Activated T-helper 1 cell treated with anti-CD3 and anti-CD28 coated beads, Interleukin-12 subunit alpha, Interleukin-12 subunit beta, Interleukin-2, Interleukin-4 antibody, amounts not matched to agents 30 ng/mL and 10 ng/mL and 1 ng/mL, durations not matched to agents 14 hours and 24 hours and 36 hours (primary cell): Measurements from ENCODE around the gene HELQ. TPM values are rescaled to one million over a fixed set of nuclear protein-coding genes. Genes with fewer than 3 reads are reported as not detected.

Source experiments
- DNase-seq: peaks from one replicate; pipeline ENCODE4 v3.0.0; 2021; ENCODE audit warnings: low spot score
- H3K27ac Mint-ChIP-seq: one replicate; pipeline ENCODE4 v1.8.0; 2021; ENCODE audit warnings: mild to moderate bottlenecking, mixed read lengths
- H3K27me3 Mint-ChIP-seq: one replicate; pipeline ENCODE4 v1.8.0; 2022; ENCODE audit warnings: mild to moderate bottlenecking, moderate library complexity, mixed read lengths; ENCODE audit not compliant: insufficient read depth
- H3K36me3 Mint-ChIP-seq: one replicate; pipeline ENCODE4 v1.8.0; 2021; ENCODE audit warnings: low read depth, mixed read lengths
- H3K4me1 Mint-ChIP-seq: one replicate; pipeline ENCODE4 v1.8.0; 2021; ENCODE audit warnings: low read depth, mixed read lengths
- H3K4me3 Mint-ChIP-seq: one replicate; pipeline ENCODE4 v1.8.0; 2021; ENCODE audit warnings: mild to moderate bottlenecking, moderate library complexity, mixed read lengths
- H3K9me3 Mint-ChIP-seq: one replicate; pipeline ENCODE4 v1.8.0; 2021; ENCODE audit warnings: mixed read lengths
- intact Hi-C: fragments of 100-400 bp; cut with micrococcal nuclease; formaldehyde crosslinking; loops from one replicate; pipeline ENCODE4 v1.15.1; 2024
- total RNA-seq: library from RNA; stranded (reverse); gene quantifications from 2 replicates; pipeline ENCODE4 v1.2.3, GENCODE V29; 2022

The HELQ gene
- total RNA-seq, 1 donor from 2014 or later = 9.7 TPM

DNA sequence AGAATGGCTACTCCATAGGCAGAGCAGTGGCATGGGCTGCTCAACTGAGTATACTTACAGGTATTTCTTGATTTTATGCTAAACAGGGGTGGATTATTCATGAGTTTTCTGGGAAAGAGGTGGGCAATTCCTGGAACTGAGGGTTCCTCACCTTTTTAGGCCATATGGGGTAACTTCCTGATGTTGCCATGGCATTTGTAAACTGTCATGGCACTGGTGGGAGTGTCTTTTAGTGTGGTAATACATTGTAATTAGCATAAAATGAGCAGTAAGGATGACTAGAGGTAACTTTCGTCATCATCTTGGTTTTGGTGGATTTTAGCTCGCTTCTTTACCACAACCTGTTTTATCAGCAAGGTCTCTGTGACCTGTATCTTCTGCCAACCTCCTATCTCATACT lies 72.8 kb downstream of the HELQ start:
- no peak for DNase-seq
- H3K9me3 Mint-ChIP-seq = peaks cover 26% of the 10 kb centered on the region
- no peak overlapping the region for H3K4me3 Mint-ChIP-seq
- H3K36me3 Mint-ChIP-seq = peaks cover 2% of the 10 kb centered on the region
- H3K4me1 Mint-ChIP-seq = no peaks in the 10 kb centered on the region
- intact Hi-C loops = no loop called here
- no peaks in the 10 kb centered on the region for H3K27me3 Mint-ChIP-seq
- H3K27ac Mint-ChIP-seq = no peak overlapping the region

DNA sequence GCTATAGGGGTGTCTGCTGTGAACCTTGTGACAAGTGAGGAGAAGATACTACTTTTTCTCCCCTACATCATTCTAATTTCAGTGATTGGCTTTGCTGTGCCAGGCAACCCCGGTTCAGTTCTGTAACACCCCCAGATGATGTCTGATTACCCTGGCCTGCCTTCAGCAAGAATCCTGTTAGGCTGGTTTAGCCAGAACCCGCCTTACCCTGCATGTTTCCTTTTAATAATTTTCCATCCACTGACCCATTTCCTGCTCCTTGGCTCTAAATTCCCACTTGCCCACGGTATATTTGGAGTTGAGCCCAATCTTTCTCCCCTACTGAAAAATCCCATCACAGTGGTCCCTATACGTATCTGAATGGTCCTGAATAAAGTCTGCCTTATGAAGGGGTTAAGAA lies 74.5 kb downstream of the HELQ start:
- no peak for DNase-seq
- Mint-ChIP-seq H3K4me3 (no peak overlapping the region), H3K27me3 (no peaks in the 10 kb centered on the region), H3K9me3 (peaks cover 37% of the 10 kb centered on the region), H3K36me3 (peaks cover 2% of the 10 kb centered on the region), H3K27ac (no peak overlapping the region), H3K4me1 (no peaks in the 10 kb centered on the region)
- intact Hi-C loops = no loop called here

DNA sequence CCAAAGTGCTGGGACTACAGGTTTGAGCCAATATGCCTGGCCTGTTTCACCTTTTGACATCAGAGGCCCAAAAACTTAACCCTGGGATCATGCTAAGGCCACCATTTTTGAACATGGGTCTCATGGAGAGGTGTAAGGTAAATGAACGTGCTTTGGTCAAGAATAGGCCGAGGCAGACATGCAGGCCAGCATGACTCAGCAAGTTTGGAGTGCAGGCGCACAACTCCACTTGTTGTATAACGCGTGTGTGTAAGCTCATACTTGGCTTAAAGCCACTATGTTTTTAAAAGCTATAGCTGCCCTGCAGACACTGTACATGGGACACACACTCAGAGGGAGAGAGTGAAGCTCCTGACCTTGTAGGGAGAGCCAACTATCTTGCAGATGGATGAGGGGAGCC lies 77.2 kb downstream of the HELQ start:
- H3K4me3 Mint-ChIP-seq = no peak overlapping the region
- H3K27me3 Mint-ChIP-seq = peaks cover 2% of the 10 kb centered on the region
- intact Hi-C loops = no loop called here
- DNase-seq = no peak
- H3K36me3 Mint-ChIP-seq = peaks cover 2% of the 10 kb centered on the region
- no peak overlapping the region for H3K27ac Mint-ChIP-seq
- no peaks in the 10 kb centered on the region for H3K4me1 Mint-ChIP-seq
- H3K9me3 Mint-ChIP-seq = peaks cover 43% of the 10 kb centered on the region

DNA sequence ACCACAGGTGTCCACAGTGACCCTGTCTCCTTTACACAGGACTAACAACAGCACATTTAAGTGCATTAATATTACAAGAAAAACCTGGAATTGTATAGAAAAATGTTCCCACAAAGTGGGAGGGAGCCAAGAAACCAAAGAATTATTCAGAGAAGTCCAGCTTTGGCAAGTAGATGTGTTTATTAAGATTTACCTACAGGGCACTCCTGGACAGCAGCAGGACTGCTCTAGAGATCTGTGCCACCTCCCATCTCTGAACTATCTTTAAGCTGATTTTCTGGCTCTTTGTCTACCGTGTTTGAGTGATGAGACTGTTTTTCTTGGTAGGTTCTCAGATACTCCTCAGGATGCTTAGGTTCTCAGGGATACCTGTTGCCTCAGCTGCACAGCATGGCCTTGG lies 82.7 kb downstream of the HELQ start:
- H3K36me3 Mint-ChIP-seq = no peaks in the 10 kb centered on the region
- peaks cover 5% of the 10 kb centered on the region for H3K27me3 Mint-ChIP-seq
- H3K27ac Mint-ChIP-seq = no peak overlapping the region
- intact Hi-C loops = no loop called here
- DNase-seq = no peak
- peaks cover 9% of the 10 kb centered on the region for H3K4me1 Mint-ChIP-seq
- H3K9me3 Mint-ChIP-seq = peaks cover 18% of the 10 kb centered on the region
- H3K4me3 Mint-ChIP-seq = no peak overlapping the region

DNA sequence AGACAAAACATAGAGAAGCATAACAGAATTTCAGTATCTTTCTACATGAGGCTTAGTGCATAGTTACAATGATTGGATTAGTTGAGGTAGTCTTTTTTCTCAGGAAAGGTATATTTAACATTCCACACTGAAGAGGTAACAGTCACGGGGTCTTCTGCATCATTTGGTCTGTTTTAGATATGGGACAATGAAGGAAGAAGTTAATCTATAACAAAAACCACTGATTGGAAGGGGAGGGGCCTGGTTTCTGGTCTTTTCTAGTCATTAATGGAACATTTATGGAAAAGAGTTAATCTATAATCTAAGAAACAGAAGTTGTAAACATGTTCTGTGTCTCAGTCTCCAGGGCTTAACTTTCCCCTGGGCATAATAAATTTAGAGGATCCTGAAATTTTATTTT lies 83.7 kb downstream of the HELQ start:
- Mint-ChIP-seq H3K4me3 (no peak overlapping the region), H3K36me3 (no peaks in the 10 kb centered on the region), H3K27ac (no peak overlapping the region), H3K27me3 (peaks cover 5% of the 10 kb centered on the region), H3K9me3 (peaks cover 9% of the 10 kb centered on the region), H3K4me1 (peaks cover 9% of the 10 kb centered on the region)
- no peak for DNase-seq
- intact Hi-C loops = no loop called here

DNA sequence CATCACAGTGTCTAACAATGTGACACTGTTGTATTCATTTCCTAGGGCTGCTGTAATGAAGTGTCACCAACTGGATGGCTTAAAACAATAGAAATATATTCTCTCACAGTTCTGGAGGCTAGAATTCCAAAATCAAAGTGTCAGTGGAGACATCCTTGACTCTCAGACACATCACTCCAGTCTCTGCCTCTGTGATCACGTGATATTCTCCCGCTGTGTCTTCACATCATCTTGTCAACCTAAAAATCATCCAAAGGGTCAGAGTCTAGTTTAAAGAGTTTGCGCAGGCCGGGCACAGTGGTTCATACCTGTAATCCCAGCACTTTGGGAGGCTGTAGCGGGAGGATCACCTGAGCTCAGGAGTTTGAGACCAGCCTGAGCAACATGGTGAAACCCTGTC lies 84.4 kb downstream of the HELQ start:
- no peak overlapping the region for H3K4me3 Mint-ChIP-seq
- no peak overlapping the region for H3K27ac Mint-ChIP-seq
- H3K9me3 Mint-ChIP-seq = peaks cover 6% of the 10 kb centered on the region
- peaks cover 5% of the 10 kb centered on the region for H3K27me3 Mint-ChIP-seq
- H3K4me1 Mint-ChIP-seq = peaks cover 9% of the 10 kb centered on the region
- no peaks in the 10 kb centered on the region for H3K36me3 Mint-ChIP-seq
- intact Hi-C loops = no loop called here
- DNase-seq = no peak

DNA sequence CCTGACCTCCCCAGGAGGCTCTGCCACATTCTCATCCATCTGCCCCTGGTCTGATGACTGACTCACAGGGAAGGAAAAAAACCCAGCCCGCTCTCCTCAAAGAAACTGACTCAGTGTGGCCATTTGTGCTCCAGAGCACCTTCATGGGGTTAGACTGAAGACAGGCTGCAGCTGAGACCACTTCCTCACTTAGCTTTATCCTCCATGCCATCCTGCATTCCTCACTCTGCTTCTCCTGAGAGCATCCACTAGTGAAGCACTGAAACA lies 85.0 kb downstream of the HELQ start:
- intact Hi-C loops = no loop called here
- Mint-ChIP-seq H3K9me3 (no peaks in the 10 kb centered on the region), H3K27me3 (peaks cover 6% of the 10 kb centered on the region), H3K4me1 (peaks cover 9% of the 10 kb centered on the region), H3K36me3 (no peaks in the 10 kb centered on the region), H3K4me3 (no peak overlapping the region), H3K27ac (no peak overlapping the region)
- DNase-seq = no peak

DNA sequence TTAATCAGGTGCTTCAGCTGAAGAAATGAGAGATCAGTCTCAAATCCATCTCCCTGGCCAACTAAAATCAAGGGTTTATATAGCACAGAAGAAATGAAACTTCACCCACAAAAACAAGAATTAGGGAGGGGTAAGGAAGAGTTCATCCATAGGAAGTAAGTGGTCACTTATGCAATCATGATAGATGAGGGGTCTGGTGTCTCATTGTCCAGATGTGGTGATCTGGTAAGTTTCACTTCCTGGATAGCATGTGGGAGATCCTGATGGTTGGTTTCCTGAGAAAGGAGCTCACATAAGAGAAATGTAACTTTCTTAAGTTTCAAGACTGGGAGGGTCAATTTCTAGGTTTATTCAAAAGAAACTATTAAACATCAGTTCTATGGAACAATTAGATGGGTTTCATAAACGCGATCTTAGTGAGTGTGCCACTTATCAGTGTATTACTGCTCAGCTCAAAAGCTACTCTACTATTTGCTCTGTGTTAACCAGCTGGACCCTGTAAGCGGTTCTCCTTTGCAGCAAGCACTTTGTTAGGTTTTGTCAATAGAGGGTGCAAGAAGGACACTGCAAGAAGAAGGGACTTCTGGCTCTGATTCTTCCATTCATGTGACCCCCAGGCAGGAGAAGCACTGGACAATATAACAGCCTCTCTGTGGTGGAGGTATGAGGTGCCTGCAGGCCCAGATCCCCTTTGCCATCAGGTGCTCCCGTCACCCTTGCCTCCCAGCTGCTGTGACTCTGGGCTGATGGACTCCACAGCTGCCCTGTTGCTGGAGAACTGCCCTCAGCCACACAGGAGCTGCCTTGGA lies 85.6 kb downstream of the HELQ start:
- intact Hi-C loops = no loop called here
- peaks cover 9% of the 10 kb centered on the region for H3K4me1 Mint-ChIP-seq
- no peaks in the 10 kb centered on the region for H3K36me3 Mint-ChIP-seq
- H3K4me3 Mint-ChIP-seq = no peak overlapping the region
- H3K27ac Mint-ChIP-seq = no peak overlapping the region
- DNase-seq = no peak
- H3K9me3 Mint-ChIP-seq = no peaks in the 10 kb centered on the region
- H3K27me3 Mint-ChIP-seq = peaks cover 9% of the 10 kb centered on the region

DNA sequence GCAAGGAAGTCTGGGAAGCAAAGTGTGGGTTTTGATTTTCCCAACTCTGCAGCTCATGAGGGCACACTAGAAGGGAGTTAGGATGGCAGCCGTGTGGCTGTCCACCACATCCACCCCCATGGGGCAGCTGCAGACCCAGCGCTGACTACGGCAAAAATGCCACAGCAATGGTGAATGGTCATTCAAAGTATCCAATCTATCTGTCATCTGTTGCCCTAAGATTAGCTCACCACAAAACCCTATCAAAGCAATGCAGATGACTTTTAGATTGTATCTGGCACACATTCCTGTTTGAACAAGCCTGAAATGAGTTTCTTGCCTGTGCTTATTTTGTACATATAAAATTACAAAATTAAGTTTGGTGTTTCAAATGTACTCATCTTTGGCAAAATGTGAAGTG lies 91.3 kb downstream of the HELQ start:
- Mint-ChIP-seq H3K4me3 (no peak overlapping the region), H3K9me3 (no peaks in the 10 kb centered on the region), H3K4me1 (peaks cover 1% of the 10 kb centered on the region), H3K36me3 (no peaks in the 10 kb centered on the region), H3K27ac (no peak overlapping the region), H3K27me3 (peaks cover 7% of the 10 kb centered on the region)
- intact Hi-C loops = no loop called here
- DNase-seq = no peak

DNA sequence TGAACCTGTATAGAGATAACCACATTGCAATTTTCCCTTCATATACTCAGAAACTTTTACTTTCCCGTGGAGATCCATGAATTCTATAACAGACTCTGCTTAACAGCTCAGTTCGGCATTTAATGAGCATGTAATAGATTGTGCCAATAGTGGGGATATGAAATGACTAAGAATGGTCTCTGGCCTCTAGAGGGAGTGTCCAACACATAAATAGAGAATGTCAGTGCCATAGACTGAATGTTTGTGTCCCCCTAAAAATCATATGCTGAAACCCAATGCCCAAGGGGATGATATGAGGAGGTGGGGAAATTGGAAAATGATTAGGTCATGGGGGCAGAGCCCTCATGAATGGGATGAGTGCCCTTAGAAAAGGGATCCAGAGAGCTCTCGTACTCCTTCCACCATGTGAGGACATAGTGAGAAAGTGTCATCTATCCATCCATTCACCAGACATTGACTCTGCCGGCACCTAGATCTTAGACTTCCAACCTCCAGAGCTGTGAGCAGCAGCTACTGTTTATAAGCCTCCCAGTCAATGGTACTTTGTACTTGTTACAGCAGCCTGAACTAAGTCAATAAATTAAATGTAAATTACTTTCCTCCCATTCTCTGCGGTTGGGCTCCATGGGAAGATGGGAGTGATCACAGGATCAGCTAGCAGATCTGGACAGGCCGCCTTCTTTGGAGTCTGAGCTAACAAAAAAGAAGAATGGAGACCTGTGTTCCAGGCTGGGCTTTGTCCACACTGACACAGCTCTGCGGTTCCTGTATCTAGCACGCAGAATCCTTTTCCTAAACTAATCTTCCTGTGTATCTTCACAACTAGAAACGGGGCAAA lies 92.9 kb downstream of the HELQ start:
- DNase-seq = no peak
- H3K4me3 Mint-ChIP-seq = no peak overlapping the region
- no peak overlapping the region for H3K27ac Mint-ChIP-seq
- intact Hi-C loops = no loop called here
- H3K27me3 Mint-ChIP-seq = peaks cover 7% of the 10 kb centered on the region
- H3K9me3 Mint-ChIP-seq = no peaks in the 10 kb centered on the region
- no peaks in the 10 kb centered on the region for H3K36me3 Mint-ChIP-seq
- peaks cover 1% of the 10 kb centered on the region for H3K4me1 Mint-ChIP-seq

DNA sequence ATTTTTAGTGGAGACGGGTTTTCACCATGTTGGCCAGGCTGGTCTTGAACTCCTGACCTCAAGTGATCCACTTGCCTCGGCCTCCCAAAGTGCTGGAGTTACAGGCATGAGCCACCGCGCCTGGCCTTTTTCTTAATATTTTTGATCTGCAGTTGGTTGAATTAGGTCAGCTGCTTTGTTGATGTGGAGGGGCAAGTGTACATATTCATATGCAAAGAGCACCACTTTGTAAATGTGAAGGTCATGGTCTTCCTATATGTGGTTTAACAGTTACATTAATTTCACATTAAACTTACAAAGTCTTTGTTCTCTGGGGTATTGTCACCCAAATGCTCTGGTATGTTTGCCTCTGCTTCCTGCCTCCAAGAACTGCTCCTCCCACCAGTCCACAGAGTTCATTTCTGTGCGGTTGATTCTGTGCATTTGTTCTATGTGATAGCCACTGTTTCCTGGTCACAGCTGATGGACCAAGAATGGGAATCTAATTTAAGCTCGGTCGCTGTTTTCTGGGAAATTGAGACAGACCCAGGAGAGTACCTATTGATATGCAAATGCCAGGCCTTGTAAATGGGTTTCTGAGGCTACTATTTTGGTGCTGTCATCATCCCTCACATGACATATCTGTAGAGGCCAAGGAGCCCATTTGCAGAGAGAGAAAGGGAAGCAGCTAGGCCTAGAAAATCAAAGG lies 94.1 kb downstream of the HELQ start:
- intact Hi-C loops = no loop called here
- no peak for DNase-seq
- no peaks in the 10 kb centered on the region for H3K9me3 Mint-ChIP-seq
- no peaks in the 10 kb centered on the region for H3K36me3 Mint-ChIP-seq
- H3K4me1 Mint-ChIP-seq = peaks cover 13% of the 10 kb centered on the region
- no peak overlapping the region for H3K4me3 Mint-ChIP-seq
- H3K27ac Mint-ChIP-seq = no peak overlapping the region
- H3K27me3 Mint-ChIP-seq = peaks cover 7% of the 10 kb centered on the region

DNA sequence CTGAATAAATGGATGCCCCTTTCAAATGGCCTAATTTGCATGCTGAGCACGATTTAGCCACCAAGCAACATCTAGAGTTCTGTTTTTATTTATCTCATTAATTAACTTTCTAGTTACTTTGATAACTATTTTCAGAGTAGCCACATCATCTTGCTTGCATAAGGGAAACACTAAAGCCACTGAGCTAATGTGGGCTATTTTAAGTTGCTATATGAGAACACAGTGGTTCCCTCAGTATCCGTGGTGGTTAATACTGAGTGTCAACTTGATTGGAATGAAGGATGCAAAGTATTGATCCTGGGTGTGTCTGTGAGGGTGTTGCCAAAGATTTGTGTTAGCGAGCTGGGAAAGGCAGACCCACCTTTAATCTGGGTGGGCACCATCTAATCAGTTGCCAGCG lies 95.6 kb downstream of the HELQ start:
- H3K27me3 Mint-ChIP-seq = no peaks in the 10 kb centered on the region
- H3K4me1 Mint-ChIP-seq = peaks cover 15% of the 10 kb centered on the region
- intact Hi-C loops = no loop called here
- H3K9me3 Mint-ChIP-seq = no peaks in the 10 kb centered on the region
- no peak for DNase-seq
- H3K27ac Mint-ChIP-seq = no peak overlapping the region
- no peaks in the 10 kb centered on the region for H3K36me3 Mint-ChIP-seq
- no peak overlapping the region for H3K4me3 Mint-ChIP-seq

DNA sequence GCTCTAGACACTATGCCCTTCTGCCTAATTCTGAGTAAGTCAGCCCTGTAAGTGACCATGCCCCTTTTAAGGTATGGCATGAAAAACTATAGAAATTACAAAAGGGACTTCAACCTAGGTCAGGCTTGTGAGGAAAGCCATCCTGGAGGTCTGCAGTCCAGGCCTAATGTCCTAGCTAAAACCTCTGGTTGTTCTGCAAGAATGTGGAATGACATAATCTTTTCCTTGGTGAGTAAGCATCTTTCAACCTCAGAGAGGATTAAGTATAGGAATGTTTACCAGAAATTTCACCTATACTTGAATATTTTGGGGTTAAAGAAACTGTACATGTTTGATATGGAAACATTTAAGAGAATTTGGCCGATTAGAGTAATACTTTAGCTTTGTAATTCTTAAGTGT lies 97.2 kb downstream of the HELQ start:
- H3K4me3 Mint-ChIP-seq = no peak overlapping the region
- H3K27me3 Mint-ChIP-seq = no peaks in the 10 kb centered on the region
- H3K4me1 Mint-ChIP-seq = peaks cover 15% of the 10 kb centered on the region
- H3K9me3 Mint-ChIP-seq = peaks cover 11% of the 10 kb centered on the region
- no peaks in the 10 kb centered on the region for H3K36me3 Mint-ChIP-seq
- no peak for DNase-seq
- H3K27ac Mint-ChIP-seq = no peak overlapping the region
- intact Hi-C loops = loop anchor here (5.0 to 10.0 kb wide), 6 partner anchors 36 to 1866 kb away; partner anchors contain the start of gene HNRNPD
